HG03469 (cell line): Measurements from ENCODE around the gene EPS8L2.

Experiments used
- ATAC-seq: cut with Tn5 transposase; IDR thresholded peaks from one replicate; pipeline ENCODE4 v1.9.1; 2021; ENCODE audit warnings: mild to moderate bottlenecking, moderate library complexity, moderate number of reproducible peaks; ENCODE audit not compliant: unreplicated experiment

EPS8L2 gene

GRCh38 chr11:773425-773824 lies 67.4 kb downstream of the EPS8L2 start:
- no peak for ATAC-seq

DNA sequence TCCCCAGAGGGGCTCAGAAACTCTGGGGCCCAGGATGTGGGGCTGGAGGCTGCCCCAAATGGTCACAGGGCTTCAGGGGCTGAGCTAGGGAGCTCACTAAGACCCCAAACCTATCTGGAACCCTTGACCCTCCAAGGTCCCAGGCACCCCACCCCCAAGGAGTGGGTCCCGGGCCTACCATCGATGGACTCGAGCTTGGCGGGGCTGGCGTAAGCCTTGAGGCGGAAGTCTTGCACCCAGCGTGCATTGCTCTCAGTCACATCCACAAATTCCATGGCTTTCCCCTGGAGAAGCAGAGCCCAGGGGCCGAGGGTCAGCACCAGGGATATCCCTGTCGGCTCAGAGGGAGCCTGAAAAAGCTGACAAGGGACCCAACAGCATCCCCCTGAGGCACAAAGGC lies 67.8 kb downstream of the EPS8L2 start:
- no peak for ATAC-seq

- no peak for ATAC-seq
Observed at GRCh38 chr11:774873-775592, 69.0 kb downstream of the EPS8L2 start.

GRCh38 chr11:776263-776560 lies 70.2 kb downstream of the EPS8L2 start:
- ATAC-seq: no peak

GRCh38 chr11:776561-777287 lies 70.7 kb downstream of the EPS8L2 start:
- ATAC-seq: no peak
